Epithelial cell of proximal tubule (primary cell): ENCODE results near the gene PNPLA8. TPM values are rescaled to one million over a fixed set of nuclear protein-coding genes. Genes with fewer than 3 reads are reported as not detected.

Experiments
- DNase-seq: peaks from one replicate; pipeline ENCODE4 v3.0.0-alpha.2; 2011; ENCODE audit warnings: low read depth
- H3K4me3 ChIP-seq: 2 replicates; pipeline ENCODE4 v1.5.1; 2011; ENCODE audit warnings: low read depth, mild to moderate bottlenecking, low read length
- CTCF ChIP-seq: conservative IDR thresholded peaks from 2 replicates; pipeline ENCODE4 v1.5.1; 2012; ENCODE audit warnings: low read depth, mild to moderate bottlenecking, low read length
- total RNA-seq: library from RNA; depleted of rRNA; stranded (reverse); fragments of >200 nt; gene quantifications from 2 replicates; pipeline ENCODE4 v1.2.3, GENCODE V29; 2015

PNPLA8 gene
- total RNA-seq, 1 donor from 2014 or later = 23.5 TPM

- no peak overlapping the region for H3K4me3 ChIP-seq
- no peak for DNase-seq
- TF ChIP-seq CTCF = no peak
Observed at GRCh38 chr7:108488768-108489538, 37.0 kb downstream of the PNPLA8 start.

- DNase-seq = no peak
- TF ChIP-seq CTCF = no peak
- no peak overlapping the region for H3K4me3 ChIP-seq
Observed at GRCh38 chr7:108487646-108488045, 38.3 kb downstream of the PNPLA8 start.

GRCh38 chr7:108486291-108486966 is 39.5 kb downstream of the PNPLA8 start:
- H3K4me3 ChIP-seq = no peak overlapping the region
- TF ChIP-seq CTCF = no peak
- no peak for DNase-seq

GRCh38 chr7:108484137-108484536 is 41.8 kb downstream of the PNPLA8 start:
- no peak overlapping the region for H3K4me3 ChIP-seq
- no peak for TF ChIP-seq CTCF
- no peak for DNase-seq

GRCh38 chr7:108480311-108480710 is 45.6 kb downstream of the PNPLA8 start:
- H3K4me3 ChIP-seq = no peak overlapping the region
- no peak for TF ChIP-seq CTCF
- DNase-seq = no peak

- H3K4me3 ChIP-seq = no peak overlapping the region
- no peak for TF ChIP-seq CTCF
- DNase-seq = no peak
Observed at GRCh38 chr7:108479751-108480150, 46.2 kb downstream of the PNPLA8 start.
